Left lung (tissue), 10 donors: ENCODE data around the gene PLIN5. TPM values are rescaled to one million over a fixed set of nuclear protein-coding genes. Genes with fewer than 3 reads are reported as not detected.

Source experiments
- ATAC-seq: fragments of 200-7000 bp; cut with Tn5 transposase; one replicate; pipeline ENCODE4 v1.9.1; 2020; ENCODE audit warnings: moderate library complexity
- DNase-seq, 4 donors: peaks; one replicate each; pipeline ENCODE4 v3.0.0-alpha.2; 2013 to 2020
- H3K27ac ChIP-seq, 2 donors: fragments of 200-600 bp; sonication (generic) in 1 of 2; one replicate each; pipeline versions ENCODE4 v1.5.0 to v1.8.0; 2020 to 2021
- H3K27me3 ChIP-seq, 2 donors: fragments of 200-600 bp; sonication (generic) in 1 of 2; one replicate each; pipeline versions ENCODE4 v1.5.0 to v1.8.0; 2020 to 2021
- H3K36me3 ChIP-seq, 2 donors: fragments of 200-600 bp; sonication (generic) in 1 of 2; one replicate each; pipeline versions ENCODE4 v1.5.0 to v1.8.0; 2020 to 2021
- H3K4me1 ChIP-seq, 2 donors: fragments of 200-600 bp; one replicate each; pipeline ENCODE4 v1.8.0; 2021
- H3K4me3 ChIP-seq, 2 donors: fragments of 200-600 bp; sonication (generic) in 1 of 2; one replicate each; pipeline versions ENCODE4 v1.5.0 to v1.8.0; 2020 to 2021; ENCODE audit warnings: mild to moderate bottlenecking in 1 of 2
- H3K9me3 ChIP-seq, 2 donors: fragments of 200-600 bp; sonication (generic) in 1 of 2; one replicate each; pipeline versions ENCODE4 v1.5.0 to v1.8.0; 2020 to 2021
- intact Hi-C, 2 donors: fragments of 100-400 bp; cut with DNase I; formaldehyde crosslinking; loops; one replicate each; pipeline versions ENCODE4 v1.11.2 to v1.14.2; 2022
- polyA plus RNA-seq, 6 donors: library from polyadenylated mRNA; unstranded; fragments of 120-200 nt; gene quantifications; one replicate each; pipeline ENCODE4 v1.2.1, GENCODE V29; 2013; ENCODE audit not compliant: insufficient read length in 6 of 6
- total RNA-seq, 2 donors: library from RNA; stranded (reverse); fragmentation: NEBNext Ultra II Directional; extraction: Animal tissue kit (Norgen Biotek cat#: 25700); gene quantifications; one replicate each; pipeline ENCODE4 v1.2.1, GENCODE V29; 2021
- TF ChIP-seq, protein P1 (sequence below), 2 donors: fragments of 200-600 bp; sonication (generic) in 1 of 2; IDR thresholded peaks; one replicate each; pipeline versions ENCODE4 v1.5.0 to v1.8.0; 2021; ENCODE audit warnings: antibody characterized with exemption in 2 of 2
- donor health status: DM: no; HTN: yes; CAD: no.
- donor health status: DM: no; HTN: no; CAD: no.

Gene PLIN5
- total and polyA plus RNA-seq, 8 donors, result 1.8 to 15.9 (median 2.4) TPM

DNA sequence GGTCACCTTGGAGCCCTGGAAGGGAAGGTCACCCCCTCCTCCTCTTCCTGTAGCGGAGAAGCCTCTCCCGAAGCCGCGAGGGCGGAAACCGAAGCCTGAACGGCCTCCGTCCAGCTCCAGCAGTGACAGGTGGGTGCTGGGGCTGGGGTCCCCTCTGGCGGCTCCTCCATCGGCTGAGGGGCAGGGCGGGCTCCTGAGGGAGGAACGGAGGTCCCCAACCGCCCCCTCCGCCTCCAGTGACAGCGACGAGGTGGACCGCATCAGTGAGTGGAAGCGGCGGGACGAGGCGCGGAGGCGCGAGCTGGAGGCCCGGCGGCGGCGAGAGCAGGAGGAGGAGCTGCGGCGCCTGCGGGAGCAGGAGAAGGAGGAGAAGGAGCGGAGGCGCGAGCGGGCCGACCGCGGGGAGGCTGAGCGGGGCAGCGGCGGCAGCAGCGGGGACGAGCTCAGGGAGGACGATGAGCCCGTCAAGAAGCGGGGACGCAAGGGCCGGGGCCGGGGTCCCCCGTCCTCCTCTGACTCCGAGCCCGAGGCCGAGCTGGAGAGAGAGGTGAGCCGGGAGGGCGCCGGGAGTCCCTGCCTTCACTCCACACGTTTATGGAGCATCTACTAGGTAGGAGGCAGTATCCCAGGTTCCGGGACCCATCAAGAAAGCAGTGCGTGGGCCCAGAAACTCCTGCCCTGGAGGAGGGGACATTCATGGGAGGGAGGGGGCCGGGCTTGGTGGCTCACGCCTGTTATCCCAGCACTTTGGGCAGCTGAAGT is 40.9 kb downstream of the PLIN5 start:
- intact Hi-C loops, result no loop called here
- H3K4me1 ChIP-seq, result no peaks in the 10 kb centered on the region
- ATAC-seq, result no peak
- H3K4me3 ChIP-seq, result no peak overlapping the region
- TF ChIP-seq, protein P1, sequence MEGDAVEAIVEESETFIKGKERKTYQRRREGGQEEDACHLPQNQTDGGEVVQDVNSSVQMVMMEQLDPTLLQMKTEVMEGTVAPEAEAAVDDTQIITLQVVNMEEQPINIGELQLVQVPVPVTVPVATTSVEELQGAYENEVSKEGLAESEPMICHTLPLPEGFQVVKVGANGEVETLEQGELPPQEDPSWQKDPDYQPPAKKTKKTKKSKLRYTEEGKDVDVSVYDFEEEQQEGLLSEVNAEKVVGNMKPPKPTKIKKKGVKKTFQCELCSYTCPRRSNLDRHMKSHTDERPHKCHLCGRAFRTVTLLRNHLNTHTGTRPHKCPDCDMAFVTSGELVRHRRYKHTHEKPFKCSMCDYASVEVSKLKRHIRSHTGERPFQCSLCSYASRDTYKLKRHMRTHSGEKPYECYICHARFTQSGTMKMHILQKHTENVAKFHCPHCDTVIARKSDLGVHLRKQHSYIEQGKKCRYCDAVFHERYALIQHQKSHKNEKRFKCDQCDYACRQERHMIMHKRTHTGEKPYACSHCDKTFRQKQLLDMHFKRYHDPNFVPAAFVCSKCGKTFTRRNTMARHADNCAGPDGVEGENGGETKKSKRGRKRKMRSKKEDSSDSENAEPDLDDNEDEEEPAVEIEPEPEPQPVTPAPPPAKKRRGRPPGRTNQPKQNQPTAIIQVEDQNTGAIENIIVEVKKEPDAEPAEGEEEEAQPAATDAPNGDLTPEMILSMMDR (IDR thresholded peaks at IDR 0.05), result no peak
- no peak overlapping the region for H3K27ac ChIP-seq
- H3K36me3 ChIP-seq, result peaks cover 0 to 87% of the 10 kb centered on the region in 2 donors
- H3K27me3 ChIP-seq, result no peaks in the 10 kb centered on the region
- peak in 1 of 4 donors; percentile 73 for DNase-seq
- no peaks in the 10 kb centered on the region for H3K9me3 ChIP-seq

DNA sequence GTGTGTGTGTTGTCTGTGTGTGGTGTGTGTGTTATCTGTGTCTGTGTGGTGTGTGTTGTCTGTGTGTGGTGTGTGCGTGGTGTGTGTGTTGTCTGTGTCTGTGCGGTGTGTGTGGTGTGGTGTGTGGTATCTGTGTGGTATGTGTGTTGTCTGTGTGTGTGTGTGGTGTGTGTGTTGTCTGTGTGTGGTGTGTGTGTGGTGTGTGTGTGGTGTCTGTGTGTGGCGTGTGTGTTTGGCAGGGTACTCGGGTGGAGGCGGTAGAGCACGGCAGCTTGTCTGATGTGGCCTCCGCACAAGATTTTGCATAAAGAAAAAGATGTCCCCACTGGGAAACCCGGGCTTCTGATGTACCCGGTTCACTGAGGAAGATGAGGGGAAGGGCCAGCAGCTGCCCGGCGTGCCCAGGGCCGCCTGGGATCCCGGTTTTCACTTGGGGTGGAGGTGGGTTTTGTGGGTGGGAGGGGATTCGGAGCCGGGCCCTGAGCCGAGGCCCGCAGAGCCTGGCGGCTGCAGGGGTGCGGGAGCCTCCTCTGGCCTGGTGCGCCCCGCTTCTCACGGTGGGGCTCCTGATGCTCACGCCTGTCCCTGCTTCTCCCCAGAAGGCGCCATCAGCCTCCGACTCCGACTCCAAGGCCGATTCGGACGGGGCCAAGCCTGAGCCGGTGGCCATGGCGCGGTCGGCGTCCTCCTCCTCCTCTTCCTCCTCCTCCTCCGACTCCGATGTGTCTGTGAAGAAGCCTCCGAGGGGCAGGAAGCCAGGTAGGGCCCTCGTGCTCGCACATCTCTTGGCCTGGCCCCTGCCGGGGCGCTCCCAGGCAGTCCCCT is 41.7 kb downstream of the PLIN5 start:
- Histone ChIP-seq H3K4me1 (no peaks in the 10 kb centered on the region), H3K27ac (no peak overlapping the region), H3K4me3 (no peak overlapping the region), H3K9me3 (no peaks in the 10 kb centered on the region), H3K36me3 (peaks cover 0 to 87% of the 10 kb centered on the region in 2 donors), H3K27me3 (no peaks in the 10 kb centered on the region)
- TF ChIP-seq, protein P1 (IDR thresholded peaks at IDR 0.05), result no peak
- intact Hi-C loops, result no loop called here
- ATAC-seq, result no peak
- DNase-seq, result no peak

DNA sequence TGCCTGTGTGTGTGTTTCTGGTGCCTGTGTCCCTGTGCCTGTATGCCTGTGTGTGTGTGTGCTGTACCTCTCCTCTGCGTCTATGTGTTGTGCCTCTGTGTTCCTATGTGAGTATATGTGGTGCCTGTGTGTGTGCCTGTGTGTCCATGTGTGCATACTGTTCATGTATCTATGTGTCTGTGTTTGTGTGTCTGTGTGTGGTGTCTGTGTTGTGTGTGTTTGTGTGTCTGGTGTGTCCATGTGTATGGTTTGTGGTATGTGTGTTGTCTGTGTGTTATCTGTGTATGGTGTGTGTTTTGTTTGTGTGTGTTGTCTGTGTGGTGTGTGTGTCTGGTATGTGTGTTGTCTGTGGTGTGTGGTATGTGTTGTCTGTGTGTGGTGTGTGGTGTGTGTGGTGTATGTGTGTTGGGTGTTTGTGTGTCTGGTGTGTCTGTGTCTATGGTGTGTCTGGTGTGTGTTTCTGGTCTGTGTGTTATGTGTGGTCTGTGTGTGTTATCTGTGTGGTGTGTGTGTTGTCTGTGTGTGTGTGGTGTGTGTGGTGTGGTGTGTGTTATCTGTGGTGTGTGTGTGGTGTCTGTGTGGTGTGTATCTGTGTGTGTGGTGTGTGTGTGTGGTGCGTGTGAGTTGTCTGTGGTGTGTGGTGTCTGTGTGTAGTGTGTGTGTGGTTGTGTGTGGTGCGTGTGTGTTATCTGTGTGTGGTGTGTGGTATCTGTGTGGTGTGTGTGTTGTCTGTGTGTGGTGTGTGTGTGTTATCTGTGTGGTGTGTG is 42.5 kb downstream of the PLIN5 start:
- intact Hi-C loops, result no loop called here
- no peaks in the 10 kb centered on the region for H3K27me3 ChIP-seq
- ATAC-seq (no peak), DNase-seq (no peak)
- H3K9me3 ChIP-seq, result no peaks in the 10 kb centered on the region
- peaks cover 0 to 85% of the 10 kb centered on the region in 2 donors for H3K36me3 ChIP-seq
- H3K27ac ChIP-seq, result no peak overlapping the region
- H3K4me3 ChIP-seq, result no peak overlapping the region
- TF ChIP-seq, protein P1 (IDR thresholded peaks at IDR 0.05), result no peak
- H3K4me1 ChIP-seq, result no peaks in the 10 kb centered on the region

DNA sequence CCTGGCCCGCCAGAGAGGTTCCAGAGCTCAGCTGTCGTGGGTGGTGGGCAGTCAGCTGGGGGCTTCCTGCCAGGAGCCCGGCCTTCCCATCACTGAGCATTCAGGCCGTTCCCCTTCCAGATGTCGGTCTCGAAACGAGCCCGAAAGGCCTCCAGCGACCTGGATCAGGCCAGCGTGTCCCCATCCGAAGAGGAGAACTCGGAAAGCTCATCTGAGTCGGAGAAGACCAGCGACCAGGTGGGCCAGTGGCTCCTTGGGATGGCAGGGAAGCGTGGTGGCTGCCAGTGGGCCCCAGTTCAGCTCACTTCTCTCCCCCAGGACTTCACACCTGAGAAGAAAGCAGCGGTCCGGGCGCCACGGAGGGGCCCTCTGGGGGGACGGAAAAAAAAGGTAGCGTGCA is 43.6 kb downstream of the PLIN5 start:
- H3K4me3 ChIP-seq, result no peak overlapping the region
- no peak overlapping the region for H3K27ac ChIP-seq
- no peaks in the 10 kb centered on the region for H3K27me3 ChIP-seq
- ATAC-seq, result no peak
- TF ChIP-seq, protein P1 (IDR thresholded peaks at IDR 0.05), result no peak
- no peaks in the 10 kb centered on the region for H3K4me1 ChIP-seq
- intact Hi-C loops, result no loop called here
- no peak for DNase-seq
- H3K36me3 ChIP-seq, result peaks cover 0 to 85% of the 10 kb centered on the region in 2 donors
- no peaks in the 10 kb centered on the region for H3K9me3 ChIP-seq
